ENCODE results near the gene NACAD. TPM values are rescaled to one million over a fixed set of nuclear protein-coding genes. Genes with fewer than 3 reads are reported as not detected.

The NACAD gene, protein sequence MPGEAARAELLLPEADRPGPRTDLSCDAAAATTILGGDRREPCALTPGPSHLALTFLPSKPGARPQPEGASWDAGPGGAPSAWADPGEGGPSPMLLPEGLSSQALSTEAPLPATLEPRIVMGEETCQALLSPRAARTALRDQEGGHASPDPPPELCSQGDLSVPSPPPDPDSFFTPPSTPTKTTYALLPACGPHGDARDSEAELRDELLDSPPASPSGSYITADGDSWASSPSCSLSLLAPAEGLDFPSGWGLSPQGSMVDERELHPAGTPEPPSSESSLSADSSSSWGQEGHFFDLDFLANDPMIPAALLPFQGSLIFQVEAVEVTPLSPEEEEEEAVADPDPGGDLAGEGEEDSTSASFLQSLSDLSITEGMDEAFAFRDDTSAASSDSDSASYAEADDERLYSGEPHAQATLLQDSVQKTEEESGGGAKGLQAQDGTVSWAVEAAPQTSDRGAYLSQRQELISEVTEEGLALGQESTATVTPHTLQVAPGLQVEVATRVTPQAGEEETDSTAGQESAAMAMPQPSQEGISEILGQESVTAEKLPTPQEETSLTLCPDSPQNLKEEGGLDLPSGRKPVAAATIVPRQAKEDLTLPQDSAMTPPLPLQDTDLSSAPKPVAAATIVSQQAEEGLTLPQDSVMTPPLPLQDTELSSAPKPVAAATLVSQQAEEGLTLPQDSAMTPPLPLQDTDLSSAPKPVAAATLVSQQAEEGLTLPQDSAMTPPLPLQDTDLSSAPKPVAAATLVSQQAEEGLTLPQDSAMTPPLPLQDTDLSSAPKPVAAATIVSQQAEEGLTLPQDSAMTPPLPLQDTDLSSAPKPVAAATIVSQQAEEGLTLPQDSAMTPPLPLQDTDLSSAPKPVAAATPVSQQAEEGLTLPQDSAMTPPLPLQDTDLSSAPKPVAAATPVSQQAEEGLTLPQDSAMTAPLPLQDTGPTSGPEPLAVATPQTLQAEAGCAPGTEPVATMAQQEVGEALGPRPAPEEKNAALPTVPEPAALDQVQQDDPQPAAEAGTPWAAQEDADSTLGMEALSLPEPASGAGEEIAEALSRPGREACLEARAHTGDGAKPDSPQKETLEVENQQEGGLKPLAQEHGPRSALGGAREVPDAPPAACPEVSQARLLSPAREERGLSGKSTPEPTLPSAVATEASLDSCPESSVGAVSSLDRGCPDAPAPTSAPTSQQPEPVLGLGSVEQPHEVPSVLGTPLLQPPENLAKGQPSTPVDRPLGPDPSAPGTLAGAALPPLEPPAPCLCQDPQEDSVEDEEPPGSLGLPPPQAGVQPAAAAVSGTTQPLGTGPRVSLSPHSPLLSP (N-terminal part only)
- 1 to 10 TPM; 1.1 to 5.3 (median 1.9) TPM for total RNA-seq

DNA sequence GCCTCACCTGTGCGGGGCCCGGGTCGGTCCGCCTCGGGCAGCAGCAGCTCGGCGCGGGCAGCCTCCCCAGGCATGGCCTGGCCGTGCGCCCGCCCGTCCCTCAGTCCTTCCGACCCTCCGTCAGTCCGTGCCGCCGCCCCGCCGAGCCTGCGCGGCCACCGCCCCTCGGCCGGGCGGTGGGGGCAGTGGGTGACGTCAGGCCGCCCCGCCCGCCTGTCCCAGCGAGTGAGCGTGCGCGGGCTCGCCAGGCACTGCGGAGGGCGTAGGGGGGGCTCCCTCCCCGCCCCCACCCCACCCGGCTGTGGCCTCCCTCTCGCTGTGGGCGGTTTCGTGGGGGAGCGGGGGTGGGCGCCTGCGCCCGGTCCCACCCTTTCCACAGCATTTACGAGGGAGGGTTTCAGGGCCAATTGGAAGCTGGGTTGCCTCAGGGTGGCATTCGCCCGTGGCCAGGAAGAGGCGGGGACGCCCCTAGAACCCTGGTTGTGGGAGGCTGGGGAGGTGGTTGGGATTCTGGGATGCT, at the start of gene NACAD:
TSS of gene NACAD (minus strand) at position 149 of the 520 bp plus-strand sequence. CDS start at position 74, 75 bp downstream.
- TF ChIP-seq, protein P1, sequence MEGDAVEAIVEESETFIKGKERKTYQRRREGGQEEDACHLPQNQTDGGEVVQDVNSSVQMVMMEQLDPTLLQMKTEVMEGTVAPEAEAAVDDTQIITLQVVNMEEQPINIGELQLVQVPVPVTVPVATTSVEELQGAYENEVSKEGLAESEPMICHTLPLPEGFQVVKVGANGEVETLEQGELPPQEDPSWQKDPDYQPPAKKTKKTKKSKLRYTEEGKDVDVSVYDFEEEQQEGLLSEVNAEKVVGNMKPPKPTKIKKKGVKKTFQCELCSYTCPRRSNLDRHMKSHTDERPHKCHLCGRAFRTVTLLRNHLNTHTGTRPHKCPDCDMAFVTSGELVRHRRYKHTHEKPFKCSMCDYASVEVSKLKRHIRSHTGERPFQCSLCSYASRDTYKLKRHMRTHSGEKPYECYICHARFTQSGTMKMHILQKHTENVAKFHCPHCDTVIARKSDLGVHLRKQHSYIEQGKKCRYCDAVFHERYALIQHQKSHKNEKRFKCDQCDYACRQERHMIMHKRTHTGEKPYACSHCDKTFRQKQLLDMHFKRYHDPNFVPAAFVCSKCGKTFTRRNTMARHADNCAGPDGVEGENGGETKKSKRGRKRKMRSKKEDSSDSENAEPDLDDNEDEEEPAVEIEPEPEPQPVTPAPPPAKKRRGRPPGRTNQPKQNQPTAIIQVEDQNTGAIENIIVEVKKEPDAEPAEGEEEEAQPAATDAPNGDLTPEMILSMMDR (IDR thresholded peaks at IDR 0.05; ENCODE audit: low read depth), result no peak

DNA sequence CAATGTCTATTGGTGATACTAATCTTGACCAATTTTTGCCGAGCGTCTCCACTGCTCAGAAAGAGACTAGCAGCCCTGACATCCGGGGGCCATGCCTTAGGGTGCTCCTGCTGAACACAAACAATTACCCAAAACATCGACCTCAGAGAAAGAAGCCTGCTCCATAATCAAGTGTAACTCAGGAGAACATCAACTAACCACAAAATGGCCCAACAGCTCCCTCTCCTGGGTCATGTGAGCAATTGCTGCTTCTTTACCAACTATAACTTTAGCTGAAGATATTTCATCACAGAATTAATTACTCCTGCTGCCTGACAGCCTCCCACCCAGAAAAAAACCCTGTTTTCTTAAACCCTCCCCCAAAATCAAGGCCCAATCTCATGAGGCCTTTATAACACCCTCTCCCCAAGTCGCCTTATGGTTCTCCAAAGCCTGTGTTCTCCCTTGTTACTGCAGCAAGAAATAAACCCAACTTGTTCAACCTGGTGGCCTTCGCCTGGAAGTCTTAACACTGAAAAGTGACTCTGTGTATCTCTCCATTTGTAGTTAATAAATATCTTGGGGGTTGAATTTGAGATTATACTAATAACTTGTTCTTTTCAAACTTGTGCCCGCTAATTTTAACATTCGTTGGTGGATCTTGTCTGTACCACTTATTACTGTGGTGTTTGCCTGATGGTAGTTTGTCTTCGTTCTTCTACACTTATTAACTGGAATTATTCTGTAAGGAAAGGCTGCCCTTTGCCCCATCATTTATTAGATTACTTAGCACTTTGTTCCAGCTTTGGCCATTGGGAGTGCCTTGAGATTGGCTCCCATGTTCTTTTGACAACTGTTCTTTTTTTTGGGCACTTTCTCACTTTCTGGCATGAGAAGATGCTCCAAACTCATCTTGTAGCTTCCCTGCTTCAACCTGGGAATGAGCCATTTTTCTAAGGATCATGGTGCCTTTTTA, 47.6 kb upstream of the NACAD start:
- TF ChIP-seq, protein P1 (IDR thresholded peaks at IDR 0.05; ENCODE audit: low read depth), result no peak

DNA sequence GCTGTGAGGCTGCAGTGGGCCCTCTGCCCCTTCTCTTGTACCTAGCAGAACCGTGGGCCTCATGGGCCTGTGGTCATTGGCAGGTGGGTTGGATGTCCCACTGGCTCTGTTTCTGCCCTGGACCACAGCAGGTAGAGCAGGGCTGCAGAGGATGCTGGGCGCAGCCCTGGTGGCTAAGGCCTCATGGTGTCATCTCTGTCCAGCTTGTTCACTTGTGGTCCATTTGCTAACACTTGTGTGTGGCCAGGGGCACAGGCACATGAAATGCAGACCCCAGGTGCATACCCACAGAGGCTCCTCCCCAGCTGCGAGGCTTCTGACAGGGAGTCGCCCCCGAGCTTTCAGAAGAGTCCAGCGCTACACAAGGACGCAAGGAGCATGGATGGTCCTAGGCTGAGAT, 45.1 kb upstream of the NACAD start:
- TF ChIP-seq, protein P1 (IDR thresholded peaks at IDR 0.05; ENCODE audit: low read depth), result no peak

DNA sequence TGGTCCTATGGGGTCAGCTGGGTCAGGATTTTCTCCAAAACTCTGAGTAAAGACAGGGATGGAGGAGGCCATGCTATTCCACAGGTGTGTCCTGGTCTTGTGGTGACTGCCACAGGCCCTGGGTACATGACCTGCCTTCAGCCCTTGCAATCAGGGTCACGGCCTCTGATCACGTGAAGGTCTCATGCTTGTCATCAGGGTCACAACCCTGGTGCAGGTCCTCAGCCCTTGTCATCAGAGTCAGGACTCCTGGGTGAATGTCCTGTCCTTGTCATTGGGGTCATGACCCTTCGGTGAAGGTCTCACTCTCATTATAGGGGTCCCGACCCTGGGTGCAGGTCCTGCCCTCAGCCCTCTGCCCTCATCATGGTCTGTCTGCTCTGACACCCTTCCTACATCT, 44.6 kb upstream of the NACAD start:
- TF ChIP-seq, protein P1 (IDR thresholded peaks at IDR 0.05; ENCODE audit: low read depth), result no peak

DNA sequence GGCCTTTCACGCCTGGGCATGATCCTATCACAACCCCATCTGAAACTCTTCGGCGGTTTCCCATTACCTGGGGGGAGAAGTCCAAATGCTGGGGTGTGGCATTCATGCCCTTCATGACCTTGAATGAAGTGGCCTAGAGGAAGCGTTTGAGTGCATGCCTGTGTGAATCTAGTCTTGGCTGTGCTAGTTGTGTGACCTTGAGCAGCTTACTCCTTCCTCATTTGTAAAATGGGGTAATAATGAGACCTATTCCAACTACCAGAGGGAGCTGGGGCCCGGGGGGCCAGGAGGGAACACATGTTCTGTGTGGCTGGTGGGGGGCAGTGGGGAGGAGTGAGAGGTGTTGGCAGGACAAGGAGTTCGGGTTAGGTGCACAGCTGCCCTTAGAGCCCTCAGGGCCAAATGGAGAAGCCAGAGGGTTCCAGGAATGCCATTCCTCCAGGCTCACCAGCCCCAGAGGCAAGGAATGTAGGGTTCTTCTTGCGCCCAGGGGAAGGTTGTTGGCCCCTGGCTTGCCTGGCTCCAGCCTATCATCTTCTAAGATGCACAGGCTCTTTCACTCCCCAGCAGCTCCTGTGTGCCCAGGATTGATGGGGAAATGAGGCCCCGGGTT, 44.0 kb upstream of the NACAD start:
- TF ChIP-seq, protein P1 (IDR thresholded peaks at IDR 0.05; ENCODE audit: low read depth), result no peak

DNA sequence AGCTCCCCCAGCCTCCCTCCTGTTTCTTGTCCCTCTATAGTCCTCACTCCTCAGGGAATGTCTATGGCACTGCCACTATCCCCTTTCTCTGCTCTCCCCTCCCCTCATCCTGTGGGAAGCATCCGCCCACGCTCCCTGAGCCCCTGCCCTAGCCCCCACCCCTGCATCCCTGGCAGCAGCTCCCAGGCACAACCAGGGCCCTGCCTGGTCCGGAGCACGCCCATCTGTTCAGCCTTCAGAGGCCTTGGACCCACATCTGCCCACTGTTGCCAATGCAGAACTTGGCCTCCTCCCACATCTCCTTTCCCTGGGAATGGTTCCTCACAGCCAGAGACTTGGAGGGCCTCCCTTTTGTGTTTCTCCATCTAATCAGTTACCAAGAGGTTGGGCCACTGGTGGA, 43.1 kb upstream of the NACAD start:
- TF ChIP-seq, protein P1 (IDR thresholded peaks at IDR 0.05; ENCODE audit: low read depth), result no peak
